Uterus (tissue), 2 donors: Measurements from ENCODE around the gene KMT2A.

Source experiments
- POLR2A ChIP-seq, 2 donors: fragments of 450-650 bp; IDR thresholded peaks; one replicate each; pipeline ENCODE4 v1.6.1; 2016; ENCODE audit warnings: antibody characterized with exemption in 2 of 2, mild to moderate bottlenecking in 1 of 2, moderate library complexity in 1 of 2
- TF ChIP-seq, protein P1 (sequence below), 4 experiments: fragments of 200-600 bp in 2 of 4; fragments of 450-650 bp in 2 of 4; sonication (generic) in 2 of 4; IDR thresholded peaks; one replicate each; pipeline ENCODE4 v1.5.1; 2016 to 2019; ENCODE audit warnings: antibody characterized with exemption in 4 of 4, mild to moderate bottlenecking in 2 of 4, moderate library complexity in 1 of 4

DNA sequence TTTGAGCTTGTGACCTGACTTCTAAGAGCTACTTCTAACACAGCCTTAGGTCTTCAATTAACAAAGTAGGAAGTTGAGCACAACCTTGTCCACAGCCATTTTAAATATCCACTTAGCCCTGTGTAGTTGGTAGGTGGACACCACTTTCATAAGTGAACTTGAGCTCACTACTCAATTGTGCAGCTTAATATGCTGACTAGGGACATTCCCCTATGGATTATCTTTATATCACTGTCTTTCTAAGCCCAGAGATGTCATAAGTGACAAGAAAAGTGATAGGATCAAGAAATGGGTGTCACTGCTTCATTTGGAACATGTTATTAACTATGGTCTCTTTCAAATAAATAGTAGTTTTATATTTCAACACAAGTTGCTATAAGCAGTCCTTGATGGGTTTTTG lies 38.8 kb upstream of the KMT2A start:
- no peak for TF ChIP-seq POLR2A (IDR thresholded peaks at IDR 0.05)
- TF ChIP-seq, protein P1, sequence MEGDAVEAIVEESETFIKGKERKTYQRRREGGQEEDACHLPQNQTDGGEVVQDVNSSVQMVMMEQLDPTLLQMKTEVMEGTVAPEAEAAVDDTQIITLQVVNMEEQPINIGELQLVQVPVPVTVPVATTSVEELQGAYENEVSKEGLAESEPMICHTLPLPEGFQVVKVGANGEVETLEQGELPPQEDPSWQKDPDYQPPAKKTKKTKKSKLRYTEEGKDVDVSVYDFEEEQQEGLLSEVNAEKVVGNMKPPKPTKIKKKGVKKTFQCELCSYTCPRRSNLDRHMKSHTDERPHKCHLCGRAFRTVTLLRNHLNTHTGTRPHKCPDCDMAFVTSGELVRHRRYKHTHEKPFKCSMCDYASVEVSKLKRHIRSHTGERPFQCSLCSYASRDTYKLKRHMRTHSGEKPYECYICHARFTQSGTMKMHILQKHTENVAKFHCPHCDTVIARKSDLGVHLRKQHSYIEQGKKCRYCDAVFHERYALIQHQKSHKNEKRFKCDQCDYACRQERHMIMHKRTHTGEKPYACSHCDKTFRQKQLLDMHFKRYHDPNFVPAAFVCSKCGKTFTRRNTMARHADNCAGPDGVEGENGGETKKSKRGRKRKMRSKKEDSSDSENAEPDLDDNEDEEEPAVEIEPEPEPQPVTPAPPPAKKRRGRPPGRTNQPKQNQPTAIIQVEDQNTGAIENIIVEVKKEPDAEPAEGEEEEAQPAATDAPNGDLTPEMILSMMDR (IDR thresholded peaks at IDR 0.05): no peak
